IPS-NIHi11 (cell line): ENCODE data around the gene ARHGEF37.
"Not testable (repeated sequence)": the region's sequence is repeated elsewhere in the genome, so short reads cannot be mapped to it uniquely, and the experiment has no call there.

ENCODE experiments used
- DNase-seq: peaks from one replicate; pipeline ENCODE4 v3.0.0; 2012; ENCODE audit warnings: mixed read lengths, low spot score

Gene ARHGEF37, protein sequence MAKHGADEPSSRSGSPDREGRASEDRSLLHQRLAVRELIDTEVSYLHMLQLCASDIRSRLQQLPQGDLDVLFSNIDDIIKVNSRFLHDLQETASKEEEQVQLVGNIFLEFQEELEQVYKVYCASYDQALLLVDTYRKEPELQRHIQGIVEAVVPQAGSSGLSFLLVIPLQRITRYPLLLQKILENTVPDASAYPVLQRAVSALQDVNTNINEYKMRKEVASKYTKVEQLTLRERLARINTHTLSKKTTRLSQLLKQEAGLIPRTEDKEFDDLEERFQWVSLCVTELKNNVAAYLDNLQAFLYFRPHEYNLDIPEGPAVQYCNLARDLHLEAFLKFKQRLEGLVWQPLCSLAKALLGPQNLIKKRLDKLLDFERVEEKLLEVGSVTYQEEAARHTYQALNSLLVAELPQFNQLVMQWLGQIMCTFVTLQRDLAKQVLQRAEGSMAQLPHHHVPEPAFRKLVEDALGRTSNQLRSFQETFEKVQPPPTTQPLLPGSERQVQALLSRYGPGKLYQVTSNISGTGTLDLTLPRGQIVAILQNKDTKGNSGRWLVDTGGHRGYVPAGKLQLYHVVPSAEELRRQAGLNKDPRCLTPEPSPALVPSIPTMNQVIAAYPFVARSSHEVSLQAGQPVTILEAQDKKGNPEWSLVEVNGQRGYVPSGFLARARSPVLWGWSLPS

DNA sequence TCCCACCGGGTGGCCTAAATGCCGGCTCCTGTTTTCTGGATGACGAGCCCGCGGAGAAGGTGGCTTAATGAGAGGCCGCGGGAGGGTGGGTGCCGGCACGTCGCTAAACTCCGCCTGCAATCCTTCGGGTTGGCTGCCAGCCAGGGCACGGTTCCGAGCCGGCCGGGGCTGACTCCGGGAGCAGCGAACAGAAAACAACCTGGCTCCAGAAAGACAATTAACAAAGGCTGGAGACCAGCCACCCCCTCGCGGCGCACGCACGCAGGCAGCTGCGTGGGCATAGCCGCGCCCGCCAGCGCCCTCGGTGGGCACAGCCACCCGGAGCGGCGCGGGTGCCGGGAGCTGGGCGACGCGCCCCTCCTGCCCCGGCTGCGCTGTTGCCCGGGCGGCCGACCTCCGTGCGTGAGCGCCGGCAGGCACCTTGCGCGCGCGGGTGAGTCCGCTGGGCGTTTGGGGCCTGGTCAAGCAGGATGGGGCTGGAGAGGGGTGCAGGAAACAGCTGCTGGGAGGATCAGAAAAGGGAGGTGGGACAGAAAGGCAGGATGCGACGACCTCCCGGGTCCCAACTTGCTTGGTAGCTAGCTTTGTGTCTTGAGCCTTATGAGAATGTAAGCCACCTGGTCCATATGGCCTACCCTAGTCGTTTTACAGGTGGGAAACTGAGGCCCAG is at the start of gene ARHGEF37:
Gene ARHGEF37 (plus strand): TSS at position 307 of the 670 bp plus-strand sequence. CDS start 16,272 bp downstream, outside the sequence.
- DNase-seq = peak; percentile 59

DNA sequence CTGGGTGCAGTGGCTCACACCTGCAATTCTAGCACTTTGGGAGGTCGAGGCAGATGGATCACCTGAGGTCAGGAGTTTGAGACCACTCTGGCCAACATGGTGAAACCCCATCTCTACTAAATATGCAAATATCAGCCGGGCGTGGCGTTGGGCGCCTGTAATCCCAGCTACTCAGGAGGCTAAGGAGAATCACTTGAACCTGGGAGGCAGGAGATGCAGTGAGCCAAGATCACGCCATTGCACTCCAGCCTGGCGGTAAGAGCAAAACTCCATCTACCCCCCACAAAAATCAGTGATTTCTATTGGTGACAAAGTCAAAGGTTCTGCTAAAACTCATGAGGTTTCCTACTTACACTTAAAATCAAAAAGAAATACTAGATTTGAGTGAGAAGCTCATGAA is 48.9 kb upstream of the ARHGEF37 start:
- DNase-seq = no peak

DNA sequence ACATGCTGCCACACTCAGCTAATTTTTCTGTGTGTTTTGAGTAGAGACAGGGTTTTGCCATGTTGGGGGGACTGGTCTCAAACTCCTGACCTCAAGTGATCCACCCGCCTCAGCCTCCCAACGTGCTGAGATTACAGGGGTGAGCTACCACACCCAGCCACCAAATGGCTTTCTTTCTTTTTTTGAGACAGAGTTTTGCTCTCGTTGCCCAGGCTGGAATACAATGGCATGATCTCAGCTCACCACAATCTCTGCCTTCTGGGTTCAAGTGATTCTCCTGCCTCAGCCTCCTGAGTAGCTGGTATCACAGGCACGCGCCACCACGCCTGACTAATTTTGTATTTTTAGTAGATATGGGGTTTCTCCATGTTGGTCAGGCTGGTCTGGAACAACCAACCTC is 45.5 kb upstream of the ARHGEF37 start:
- DNase-seq = not testable (repeated sequence)

DNA sequence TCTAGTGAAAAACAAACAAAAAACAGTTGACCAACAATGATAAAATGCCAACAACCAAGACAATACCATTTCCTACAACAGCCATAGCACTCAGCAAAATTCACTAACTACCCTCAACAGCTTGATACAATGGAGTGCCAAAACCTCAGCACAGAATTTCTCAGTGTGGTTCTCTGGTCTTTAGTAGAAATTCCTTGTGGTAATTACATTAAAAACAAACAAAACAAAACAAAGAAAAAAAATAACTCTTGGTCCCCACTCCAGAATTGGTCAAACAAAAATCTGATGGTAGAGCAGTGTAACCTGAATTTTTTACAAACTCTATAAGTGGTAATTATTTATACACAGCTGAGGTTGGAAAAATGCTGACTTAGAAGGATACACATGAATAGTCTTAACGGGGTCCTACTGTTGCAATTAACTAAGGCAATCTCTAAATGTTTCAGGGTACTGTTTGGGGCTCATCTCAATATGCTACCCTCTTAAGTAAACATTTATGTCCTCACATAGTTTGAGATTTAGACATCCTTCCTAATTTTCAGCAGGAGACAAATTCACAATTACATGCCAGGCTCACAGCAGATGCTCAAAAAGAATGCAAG is 43.8 kb upstream of the ARHGEF37 start:
- DNase-seq = no peak

DNA sequence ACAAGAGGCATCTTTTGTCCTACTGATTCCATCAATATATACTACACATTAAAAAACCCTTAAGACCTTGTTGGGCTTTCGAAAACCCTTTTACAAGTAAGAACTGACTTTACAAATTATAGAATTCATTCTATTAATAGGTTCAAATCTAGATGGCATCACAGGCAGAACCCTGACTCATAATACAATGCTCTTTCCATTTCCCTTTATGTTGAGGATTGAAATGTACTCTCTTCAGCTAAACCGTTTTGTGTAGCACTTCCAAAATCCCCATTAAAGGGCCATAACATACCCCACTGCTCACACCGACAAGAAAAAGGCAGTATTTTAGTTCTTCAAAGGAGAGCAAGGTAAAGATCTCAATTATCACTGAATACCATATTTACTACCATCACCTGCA is 41.2 kb upstream of the ARHGEF37 start:
- no peak for DNase-seq

DNA sequence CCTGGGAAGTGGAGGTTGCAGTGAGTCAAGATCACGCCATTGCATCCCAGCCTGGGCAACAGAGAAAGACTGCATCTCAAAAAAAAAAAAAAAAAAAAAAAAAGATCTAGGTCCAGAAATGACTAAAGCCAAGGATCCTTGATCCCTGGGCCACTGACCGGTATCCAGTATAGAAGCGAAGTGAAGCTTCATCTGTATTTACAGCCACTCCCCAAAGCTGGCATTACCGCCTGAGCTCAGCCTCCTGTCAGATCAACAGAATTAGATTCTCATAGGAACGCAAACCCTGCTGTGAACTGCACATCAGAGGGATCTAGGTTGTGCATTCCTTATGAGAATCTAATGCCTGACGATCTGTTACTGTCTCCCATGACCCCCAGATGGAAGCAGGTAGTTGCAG is 39.4 kb upstream of the ARHGEF37 start:
- DNase-seq = no peak

DNA sequence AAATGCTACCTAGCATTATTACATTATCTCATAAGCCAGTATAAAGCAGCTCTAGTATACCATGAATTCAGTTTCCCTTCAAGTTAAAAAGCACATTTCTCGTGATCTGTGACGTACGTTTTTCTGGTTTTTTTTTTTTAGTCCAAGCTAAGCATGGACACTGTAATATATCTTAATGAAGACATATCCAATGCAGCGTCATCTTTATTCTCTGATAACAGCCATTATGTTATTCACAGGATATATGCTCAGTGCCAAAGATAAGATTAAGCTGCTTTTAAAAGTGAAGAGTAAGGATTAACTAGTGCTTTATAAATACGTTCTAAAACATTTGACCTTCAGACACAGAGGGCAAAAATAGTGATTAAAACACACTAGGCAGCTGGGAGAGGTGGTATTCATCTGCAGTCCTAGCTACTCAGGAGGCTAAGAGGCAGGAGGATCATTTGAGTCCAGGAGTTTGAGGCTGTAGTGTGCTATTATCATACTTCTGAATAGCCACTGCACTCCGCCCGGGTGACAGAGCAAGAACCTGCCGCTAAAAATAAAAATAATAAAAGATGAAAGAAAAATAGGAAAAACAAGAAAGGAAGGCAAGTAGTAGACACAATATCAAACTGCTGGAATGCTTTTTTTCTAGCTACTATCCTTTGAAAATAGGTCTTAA is 37.8 kb upstream of the ARHGEF37 start:
- no peak for DNase-seq

DNA sequence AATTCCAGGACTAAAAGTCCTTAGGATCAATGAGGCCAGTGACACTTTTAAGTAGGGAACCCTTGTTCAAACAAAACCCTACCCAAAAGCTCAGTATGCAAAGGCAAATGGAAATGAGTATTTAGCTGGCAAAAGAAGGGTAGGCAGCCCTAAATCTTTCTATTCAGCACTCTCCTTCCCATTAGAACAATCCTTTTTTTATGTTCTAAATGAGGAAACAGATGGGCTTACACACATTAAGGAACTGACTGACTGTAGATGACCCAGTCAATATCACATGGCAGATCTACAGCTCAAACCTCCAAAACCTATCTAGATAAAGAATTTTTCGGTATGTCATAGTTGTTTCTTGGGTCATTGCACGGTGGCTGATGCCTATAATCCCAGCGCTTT is 37.3 kb upstream of the ARHGEF37 start:
- no peak for DNase-seq

DNA sequence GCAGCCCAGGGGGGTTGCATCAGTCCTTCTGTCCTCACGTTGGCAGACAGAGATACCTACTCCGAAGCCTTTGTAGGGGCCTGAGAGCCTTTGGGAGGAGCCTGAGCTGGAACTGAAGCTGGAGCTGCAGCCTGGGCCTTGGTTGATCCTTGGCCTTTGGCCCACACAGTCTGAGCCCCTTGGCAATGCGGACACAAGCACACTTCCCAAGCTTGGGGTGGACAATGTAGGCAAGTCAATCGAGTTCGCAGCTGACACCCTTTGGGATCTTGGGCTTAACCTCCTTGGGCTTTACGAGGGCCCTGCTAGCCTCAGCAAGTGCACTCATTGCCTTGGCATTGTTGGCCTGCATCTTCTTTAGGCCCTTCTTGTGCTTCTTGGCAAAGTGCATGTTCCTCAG is 36.0 kb upstream of the ARHGEF37 start:
- DNase-seq = no peak

DNA sequence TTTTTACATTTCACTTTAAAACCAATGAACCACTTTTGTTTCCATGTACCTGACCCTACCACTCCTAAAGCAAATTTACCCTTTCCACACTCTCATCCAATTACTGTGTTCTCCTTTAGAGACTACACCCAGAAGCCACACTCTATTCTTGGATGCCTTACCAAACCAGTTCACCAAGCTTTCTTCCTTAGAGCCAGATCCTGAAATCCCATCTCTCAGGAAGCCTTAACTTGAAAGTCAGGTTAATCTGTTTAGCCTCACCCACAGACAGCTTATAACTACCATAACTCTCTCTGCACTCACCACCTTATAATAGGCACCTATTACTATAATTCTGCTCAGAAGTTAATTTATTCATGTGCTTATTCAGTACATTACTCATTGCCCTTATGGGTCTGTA is 34.3 kb upstream of the ARHGEF37 start:
- no peak for DNase-seq

DNA sequence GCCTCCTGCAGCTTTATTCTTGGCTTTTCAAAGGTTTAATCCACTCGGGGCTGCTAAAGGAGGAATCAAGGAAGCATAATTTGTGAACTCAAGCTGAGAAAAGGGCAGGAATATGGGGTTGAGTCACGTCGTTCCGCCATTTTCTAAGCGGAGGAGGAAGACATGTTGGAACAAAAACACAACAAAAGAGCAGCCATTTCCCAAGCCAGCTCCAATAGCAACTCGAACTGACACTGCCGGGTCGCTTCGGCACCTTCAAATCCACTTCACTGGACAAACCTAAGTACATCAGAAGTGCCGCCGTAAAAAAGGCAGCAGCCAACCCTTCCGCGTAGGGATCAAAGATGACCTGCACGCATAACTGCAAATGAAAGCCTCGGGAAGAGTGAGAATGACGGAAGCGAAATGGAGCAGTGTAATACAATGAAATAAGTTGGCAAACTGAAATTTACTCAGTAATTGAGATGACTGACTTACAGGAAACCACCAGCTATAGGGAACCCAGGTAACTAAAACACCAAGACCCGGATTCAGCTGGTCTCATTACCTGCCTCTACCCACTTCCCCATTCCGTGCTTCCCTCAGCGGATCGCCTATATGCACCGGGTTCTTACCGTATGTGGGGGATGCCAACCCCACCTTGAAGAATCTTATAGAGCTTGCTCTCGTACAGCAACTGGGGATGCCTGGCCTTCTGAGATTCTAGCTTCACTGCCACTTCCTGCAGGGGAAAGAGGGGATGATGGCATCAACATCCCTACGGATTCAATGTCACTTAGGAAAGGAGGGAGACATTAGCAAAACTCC is 31.6 kb upstream of the ARHGEF37 start:
- DNase-seq = peak; percentile 21

DNA sequence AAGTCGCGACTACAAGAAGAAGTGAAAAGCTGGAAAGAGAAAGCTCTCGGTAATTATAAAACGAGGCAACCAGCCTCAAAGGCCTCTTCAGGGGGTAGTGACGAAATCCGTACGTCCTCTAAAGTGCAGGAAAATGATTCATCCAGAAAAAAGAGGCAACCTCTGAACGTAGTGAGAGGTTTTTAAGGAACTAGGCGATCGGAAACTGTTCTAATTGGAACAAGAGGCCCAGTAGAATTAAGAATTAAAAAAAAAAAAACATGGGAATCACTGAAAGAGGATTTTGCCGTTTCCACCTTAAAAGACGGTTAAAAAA is 31.1 kb upstream of the ARHGEF37 start:
- DNase-seq = no peak

DNA sequence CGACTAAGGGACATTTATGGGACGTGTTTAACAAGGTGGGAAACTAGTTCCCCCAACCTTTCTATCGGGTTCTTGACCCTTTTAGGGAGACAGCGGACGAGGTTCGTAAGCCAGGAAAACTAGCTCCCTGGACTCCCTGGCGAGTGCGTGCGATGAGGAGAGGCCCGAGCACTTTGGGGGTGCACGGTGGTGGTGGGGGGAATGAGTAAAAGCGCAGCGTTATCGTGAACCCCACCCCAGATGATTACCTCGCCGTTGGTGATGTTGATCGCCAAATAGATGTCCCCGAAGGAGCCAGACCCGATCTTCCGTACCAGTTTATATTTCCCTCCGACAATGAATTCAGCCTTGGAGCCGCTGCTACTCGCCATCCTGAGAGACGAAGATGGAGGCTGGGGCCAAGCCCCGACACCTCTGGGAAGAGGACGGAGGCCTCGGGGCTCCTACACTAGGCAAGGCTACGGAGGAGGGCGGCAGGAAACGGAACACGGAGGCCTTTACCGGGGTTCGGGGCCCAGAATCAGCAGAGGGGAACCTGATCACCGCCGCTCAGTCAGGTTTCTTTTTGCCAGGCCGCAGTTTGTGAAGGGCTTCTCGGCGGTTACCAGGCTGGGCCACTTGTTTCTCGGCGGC is 30.6 kb upstream of the ARHGEF37 start:
- DNase-seq = no peak

DNA sequence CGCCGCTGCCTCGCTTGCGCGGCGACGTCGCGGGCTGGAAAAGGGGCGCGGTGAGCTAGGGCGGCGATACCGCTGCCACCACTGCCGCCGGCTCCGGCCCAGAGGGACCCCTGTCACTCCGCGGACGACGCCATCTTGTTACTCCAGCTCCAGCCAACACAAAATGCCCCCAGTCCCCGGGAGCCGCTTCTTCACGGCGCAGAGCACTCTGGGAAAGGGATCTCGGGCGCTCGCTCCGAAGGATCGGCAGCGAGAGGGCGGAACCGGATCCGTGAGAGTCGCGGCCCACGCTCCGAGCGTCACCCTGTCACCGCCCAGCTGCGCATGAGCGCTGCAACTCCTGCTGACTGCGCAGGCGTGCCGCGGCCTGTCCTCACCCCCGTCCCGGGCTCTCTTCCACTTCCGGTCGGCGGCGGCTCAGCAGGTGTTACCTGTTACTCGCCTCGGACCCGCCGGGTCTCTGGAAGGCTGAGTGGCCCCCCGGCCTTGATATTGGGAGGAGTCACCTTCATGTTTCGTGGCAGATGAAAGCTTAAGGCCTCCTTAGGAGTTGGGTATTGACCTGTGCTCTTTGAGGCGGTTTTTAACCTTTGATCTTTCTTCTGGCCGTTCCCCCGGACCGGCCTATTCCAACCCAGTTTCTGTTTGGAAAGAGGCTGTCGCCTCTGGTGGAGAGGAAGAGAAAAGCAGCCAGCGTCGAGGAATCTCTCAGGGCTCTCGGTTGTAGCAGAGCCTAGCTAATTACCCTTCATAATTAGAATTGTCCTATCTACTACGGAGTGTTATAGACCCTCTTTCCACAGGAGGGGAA is 29.9 kb upstream of the ARHGEF37 start, which contains the start of gene CSNK1A1:
Gene CSNK1A1 (minus strand): TSS at position 213 of the 811 bp plus-strand sequence. CDS start 475 bp downstream, outside the sequence.
- peak; percentile 99 for DNase-seq

DNA sequence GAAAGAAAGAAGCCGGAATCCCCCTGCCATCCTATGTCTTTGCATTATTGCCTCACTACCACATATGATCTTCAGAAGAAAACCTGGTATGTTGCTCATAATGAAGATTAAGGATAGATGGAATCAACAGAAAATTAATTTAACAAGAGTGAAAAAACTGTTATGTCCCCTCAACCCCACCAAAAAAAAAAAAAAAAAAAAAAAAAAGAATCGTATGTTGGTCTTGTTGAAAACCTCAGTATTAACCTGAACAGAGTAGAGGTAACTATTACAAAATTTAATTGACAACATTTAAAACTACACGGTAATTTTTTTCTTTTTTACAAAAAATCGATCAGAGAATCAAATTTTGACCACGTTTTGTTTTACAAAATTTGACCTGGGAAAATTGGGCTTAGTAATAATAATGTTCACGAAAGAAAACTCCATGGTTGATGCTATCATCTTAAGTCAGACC is 29.2 kb upstream of the ARHGEF37 start:
- DNase-seq = no peak

DNA sequence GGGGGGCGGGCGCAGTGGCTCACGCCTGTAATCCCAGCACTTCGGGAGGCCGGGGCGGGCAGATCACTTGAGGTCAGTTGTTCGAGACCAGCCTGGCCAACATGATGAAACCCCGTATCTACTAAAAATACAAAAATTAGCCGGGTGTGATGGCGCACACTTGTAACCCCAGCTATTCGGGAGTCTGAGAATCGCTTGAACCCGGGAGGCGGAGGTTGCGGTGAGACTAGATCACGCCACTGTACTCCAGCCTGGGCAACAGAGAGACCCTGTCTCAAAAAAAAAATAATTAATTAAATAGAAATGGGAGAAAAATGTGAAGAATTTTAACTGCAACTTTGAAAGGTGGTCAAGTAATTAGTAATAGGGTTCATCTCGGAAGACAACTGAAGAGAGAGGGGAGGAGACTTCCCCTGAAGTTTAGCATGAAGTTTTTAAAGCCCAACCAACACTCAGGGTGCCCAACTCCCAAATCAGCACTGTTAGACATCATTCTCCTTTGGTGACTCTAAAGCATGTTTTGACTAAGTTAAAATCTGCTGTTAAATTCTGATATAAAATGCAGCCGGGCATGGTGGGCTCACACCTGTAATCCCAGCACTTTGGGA is 28.6 kb upstream of the ARHGEF37 start:
- no peak for DNase-seq

DNA sequence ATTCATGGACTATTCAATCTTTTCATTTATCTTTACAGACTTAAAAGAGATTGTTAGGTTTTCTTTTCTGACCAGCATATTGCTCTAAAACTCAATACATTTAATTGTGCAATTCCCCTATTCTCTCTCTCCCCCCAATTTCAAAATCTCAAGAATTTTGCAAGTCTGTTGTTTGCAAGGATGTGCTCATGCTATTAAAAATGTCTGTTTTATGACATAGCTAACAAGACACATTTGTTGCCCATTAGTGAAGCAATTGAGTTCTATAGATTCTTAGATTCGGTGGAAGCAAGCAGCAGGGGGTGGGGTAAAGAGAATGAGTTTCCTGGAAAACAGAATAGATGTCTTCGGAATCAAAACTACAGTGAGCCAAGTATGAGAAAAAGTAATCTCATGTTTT is 21.6 kb upstream of the ARHGEF37 start:
- no peak for DNase-seq

DNA sequence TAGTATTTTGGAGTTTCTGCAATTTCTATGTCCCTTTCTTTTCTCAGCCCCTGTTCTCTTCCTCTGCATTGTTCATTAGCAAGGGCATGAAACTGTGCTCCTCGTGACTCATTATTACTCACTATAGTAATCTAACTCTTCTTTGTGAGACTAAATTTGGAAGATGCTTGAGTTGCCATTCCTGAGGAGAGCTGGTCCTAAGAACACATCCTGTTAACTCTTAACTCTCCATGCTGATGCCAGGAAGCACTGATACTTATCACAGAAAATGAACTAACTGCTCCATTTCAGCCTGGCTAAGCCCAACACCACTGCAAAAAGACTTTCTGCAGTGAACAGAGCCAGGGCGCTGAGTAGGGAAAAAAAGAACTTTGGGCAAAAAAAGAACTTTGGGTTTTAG is 19.4 kb upstream of the ARHGEF37 start:
- DNase-seq = peak; percentile 39

DNA sequence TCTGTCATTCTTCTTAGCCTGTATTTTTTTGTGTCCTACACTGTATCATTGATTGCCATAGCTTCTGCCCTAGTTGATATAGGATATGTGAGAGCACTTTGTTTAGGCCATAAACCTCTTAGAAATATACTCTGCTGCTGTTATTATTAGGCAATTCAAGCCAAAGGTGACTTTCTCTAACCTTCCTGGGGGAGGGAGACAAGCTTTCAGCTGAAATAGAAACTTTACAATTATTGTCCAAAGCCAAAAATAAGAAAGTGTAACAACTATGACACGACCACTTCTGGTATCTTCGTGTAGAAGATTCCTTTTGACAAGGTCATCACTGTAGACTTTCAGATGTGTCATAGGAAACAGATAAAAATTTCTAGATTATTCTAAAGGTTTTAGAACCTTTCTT is 17.8 kb upstream of the ARHGEF37 start:
- DNase-seq = no peak
